K562 (cell line): ENCODE measurements around the gene PNRC1. TPM values are rescaled to one million over a fixed set of nuclear protein-coding genes. Genes with fewer than 3 reads are reported as not detected.

Experiments used
- COPS2 ChIP-seq: fragments of 450-650 bp; conservative IDR thresholded peaks from 2 replicates; pipeline ENCODE4 v1.6.1; 2016; ENCODE audit warnings: mild to moderate bottlenecking, moderate library complexity
- CSDE1 ChIP-seq, 2 experiments: fragments of 450-650 bp; IDR thresholded peaks; 2 replicates each; pipeline ENCODE4 v1.6.1; 2016; ENCODE audit warnings: mild to moderate bottlenecking in 1 of 2
- DNMT1 ChIP-seq: fragments of 450-650 bp; IDR thresholded peaks from 2 replicates; pipeline ENCODE4 v1.6.1; 2016; ENCODE audit warnings: antibody characterized with exemption, mild to moderate bottlenecking
- ETV5 ChIP-seq: sonication (generic); formaldehyde crosslinking; IDR thresholded peaks from 2 replicates; pipeline ENCODE4 v1.4.0; 2020; ENCODE audit warnings: low read depth, mild to moderate bottlenecking, missing genetic modification reagents
- FIP1L1 ChIP-seq: fragments of 200-400 bp; formaldehyde crosslinking; IDR thresholded peaks from 2 replicates; pipeline ENCODE4 v1.6.1; 2018; ENCODE audit warnings: mild to moderate bottlenecking, low read depth, low read length; ENCODE audit not compliant: poor library complexity, severe bottlenecking
- FOXP1 ChIP-seq: sonication (generic); formaldehyde crosslinking; IDR thresholded peaks from 2 replicates; pipeline ENCODE4 v1.8.0; 2022; ENCODE audit warnings: mild to moderate bottlenecking, missing genetic modification reagents
- GABPB2 ChIP-seq: fragments of 250-450 bp; sonication (Bioruptor Pico); conservative IDR thresholded peaks from 2 replicates; pipeline ENCODE4 v1.5.1; 2021; ENCODE audit warnings: mild to moderate bottlenecking
- KLF13 ChIP-seq: fragments of 450-650 bp; IDR thresholded peaks from 2 replicates; pipeline ENCODE4 v1.6.1; 2016; ENCODE audit warnings: missing genetic modification characterization, low read depth, mild to moderate bottlenecking, missing compliant biosample characterization, moderate library complexity, borderline replicate concordance
- NR2F6 ChIP-seq: fragments of 450-650 bp; formaldehyde crosslinking; IDR thresholded peaks from 2 replicates; pipeline ENCODE4 v1.4.0; 2020; ENCODE audit warnings: mild to moderate bottlenecking
- NUFIP1 ChIP-seq: fragments of 450-650 bp; IDR thresholded peaks from 2 replicates; pipeline ENCODE4 v1.6.1; 2018; ENCODE audit not compliant: partially characterized antibody
- PTTG1 ChIP-seq: fragments of 450-650 bp; IDR thresholded peaks from 2 replicates; pipeline ENCODE4 v1.6.1; 2016; ENCODE audit warnings: low read depth, mild to moderate bottlenecking, missing genetic modification characterization, missing compliant biosample characterization
- TFAM ChIP-seq: fragments of 250-450 bp; sonication (Bioruptor Pico); conservative IDR thresholded peaks from 2 replicates; pipeline ENCODE4 v1.5.0; 2021; ENCODE audit warnings: mild to moderate bottlenecking, moderate library complexity
- ZBTB7A ChIP-seq: IDR thresholded peaks from 2 replicates; pipeline ENCODE4 v1.6.1; 2011; ENCODE audit warnings: low read depth, mild to moderate bottlenecking, low read length, moderate library complexity, borderline replicate concordance; ENCODE audit not compliant: control insufficient read depth
- ZKSCAN8 ChIP-seq: fragments of 200-800 bp; sonication (Bioruptor generic); IDR thresholded peaks from 2 replicates; pipeline ENCODE4 v1.6.1; 2016; ENCODE audit warnings: missing genetic modification characterization, missing compliant biosample characterization
- ZNF121 ChIP-seq: sonication (generic); formaldehyde crosslinking; conservative IDR thresholded peaks from 2 replicates; pipeline ENCODE4 v1.8.0; 2022; ENCODE audit warnings: missing genetic modification reagents
- ZNF444 ChIP-seq: fragments of 250-450 bp; sonication (Bioruptor Pico); IDR thresholded peaks from 2 replicates; pipeline ENCODE4 v1.4.0; 2020; ENCODE audit warnings: mild to moderate bottlenecking, moderate library complexity
- ZNF699 ChIP-seq: fragments of 250-450 bp; sonication (Bioruptor Pico); IDR thresholded peaks from 2 replicates; pipeline ENCODE4 v1.8.0; 2021; ENCODE audit warnings: mild to moderate bottlenecking, moderate library complexity; ENCODE audit not compliant: insufficient replicate concordance
- polyA plus RNA-seq, 8 experiments: library from polyadenylated mRNA; depleted of rRNA in 4 of 8; stranded (reverse) in 5 of 8; unstranded in 3 of 8; fragments of >200 nt; fragmentation: Nextera tagmentation in 2 of 8; fragmentation: Illumina TruSeq in 1 of 8; extraction: Ambion mirVana in 2 of 8; extraction: Trizol in 1 of 8; gene quantifications; 2 replicates each; pipeline versions ENCODE4 v1.2.1 to v1.2.3, GENCODE V29; 2011 to 2014; ENCODE audit warnings: inconsistent platforms in 1 of 8, missing spikeins in 1 of 8
- total RNA-seq, 7 experiments: library from RNA; depleted of rRNA in 6 of 7; stranded (reverse); fragments of >200 nt in 6 of 7; fragmentation: Illumina TruSeq in 2 of 7; extraction: Trizol in 2 of 7; gene quantifications; 2 replicates each; pipeline versions ENCODE4 v1.2.1 to v1.2.3, GENCODE V29; 2011 to 2021; ENCODE audit warnings: low replicate concordance in 1 of 7
- TF ChIP-seq, protein P1 (sequence below): fragments of 450-650 bp; IDR thresholded peaks from 2 replicates; pipeline ENCODE4 v1.6.1; 2016; ENCODE audit warnings: mild to moderate bottlenecking, moderate library complexity

PNRC1 gene
- total and polyA plus RNA-seq, 9 of the 15 experiments (the other 6 are each of a cell fraction or from before 2014, with no cell fraction given), result 1.2 to 10.8 (median 6.5) TPM

DNA sequence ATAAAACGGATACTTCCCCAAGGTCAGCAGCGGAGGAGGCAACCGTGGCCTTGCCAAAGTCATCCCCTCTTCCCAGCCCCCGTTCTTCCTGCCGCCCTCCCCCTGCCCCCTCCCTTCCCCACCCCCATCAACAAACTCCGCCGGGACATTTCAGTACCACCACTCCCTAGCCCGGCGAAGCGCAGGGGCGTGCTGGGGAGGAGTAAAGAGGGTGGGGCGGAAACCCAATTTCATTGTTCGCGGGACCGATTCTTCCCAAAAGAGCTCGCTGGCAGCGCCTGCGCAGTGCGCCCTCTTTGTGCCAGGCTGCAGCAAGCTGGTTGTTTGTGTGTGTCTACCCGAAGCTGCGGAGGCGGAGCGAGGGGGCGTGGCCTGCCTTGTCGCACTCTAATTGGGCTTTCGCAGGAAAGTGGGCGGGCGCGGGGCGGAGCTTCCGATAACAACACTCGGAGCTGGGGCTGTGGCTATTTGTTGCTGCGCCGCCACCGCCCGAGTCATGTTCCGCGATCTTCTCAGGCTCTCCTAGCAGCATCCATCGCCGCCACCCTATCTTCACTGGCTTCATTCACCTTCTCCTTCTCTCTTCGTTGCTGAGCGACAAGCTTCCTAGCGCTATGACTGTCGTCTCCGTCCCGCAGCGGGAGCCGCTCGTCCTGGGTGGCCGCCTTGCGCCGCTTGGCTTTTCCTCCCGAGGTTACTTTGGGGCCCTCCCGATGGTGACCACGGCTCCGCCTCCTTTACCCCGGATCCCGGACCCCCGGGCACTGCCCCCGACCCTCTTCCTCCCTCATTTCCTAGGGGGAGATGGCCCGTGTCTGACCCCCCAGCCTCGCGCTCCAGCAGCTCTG lies at the start of gene PNRC1 (continued):
- no peak for TF ChIP-seq ZBTB7A
- TF ChIP-seq TFAM (CRISPR knock-in tag), result no peak
- TF ChIP-seq DNMT1, result no peak
- no peak for TF ChIP-seq GABPB2
- no peak for TF ChIP-seq PTTG1 (tag)
- no peak for TF ChIP-seq ZNF699 (CRISPR knock-in tag)
- TF ChIP-seq CSDE1 (IDR thresholded peaks at IDR 0.05), result no peak
- TF ChIP-seq NR2F6, result no peak
- TF ChIP-seq ZNF444 (CRISPR knock-in tag), result no peak
- TF ChIP-seq ZNF121, result no peak
- no peak for TF ChIP-seq FOXP1 (CRISPR knock-in tag)
- TF ChIP-seq ZKSCAN8, result no peak
- TF ChIP-seq KLF13 (tag), result no peak
- TF ChIP-seq FIP1L1, result peak; percentile 45
- TF ChIP-seq COPS2, result no peak
- no peak for TF ChIP-seq ETV5 (CRISPR knock-in tag)
- no peak for TF ChIP-seq NUFIP1
- TF ChIP-seq, protein P1, sequence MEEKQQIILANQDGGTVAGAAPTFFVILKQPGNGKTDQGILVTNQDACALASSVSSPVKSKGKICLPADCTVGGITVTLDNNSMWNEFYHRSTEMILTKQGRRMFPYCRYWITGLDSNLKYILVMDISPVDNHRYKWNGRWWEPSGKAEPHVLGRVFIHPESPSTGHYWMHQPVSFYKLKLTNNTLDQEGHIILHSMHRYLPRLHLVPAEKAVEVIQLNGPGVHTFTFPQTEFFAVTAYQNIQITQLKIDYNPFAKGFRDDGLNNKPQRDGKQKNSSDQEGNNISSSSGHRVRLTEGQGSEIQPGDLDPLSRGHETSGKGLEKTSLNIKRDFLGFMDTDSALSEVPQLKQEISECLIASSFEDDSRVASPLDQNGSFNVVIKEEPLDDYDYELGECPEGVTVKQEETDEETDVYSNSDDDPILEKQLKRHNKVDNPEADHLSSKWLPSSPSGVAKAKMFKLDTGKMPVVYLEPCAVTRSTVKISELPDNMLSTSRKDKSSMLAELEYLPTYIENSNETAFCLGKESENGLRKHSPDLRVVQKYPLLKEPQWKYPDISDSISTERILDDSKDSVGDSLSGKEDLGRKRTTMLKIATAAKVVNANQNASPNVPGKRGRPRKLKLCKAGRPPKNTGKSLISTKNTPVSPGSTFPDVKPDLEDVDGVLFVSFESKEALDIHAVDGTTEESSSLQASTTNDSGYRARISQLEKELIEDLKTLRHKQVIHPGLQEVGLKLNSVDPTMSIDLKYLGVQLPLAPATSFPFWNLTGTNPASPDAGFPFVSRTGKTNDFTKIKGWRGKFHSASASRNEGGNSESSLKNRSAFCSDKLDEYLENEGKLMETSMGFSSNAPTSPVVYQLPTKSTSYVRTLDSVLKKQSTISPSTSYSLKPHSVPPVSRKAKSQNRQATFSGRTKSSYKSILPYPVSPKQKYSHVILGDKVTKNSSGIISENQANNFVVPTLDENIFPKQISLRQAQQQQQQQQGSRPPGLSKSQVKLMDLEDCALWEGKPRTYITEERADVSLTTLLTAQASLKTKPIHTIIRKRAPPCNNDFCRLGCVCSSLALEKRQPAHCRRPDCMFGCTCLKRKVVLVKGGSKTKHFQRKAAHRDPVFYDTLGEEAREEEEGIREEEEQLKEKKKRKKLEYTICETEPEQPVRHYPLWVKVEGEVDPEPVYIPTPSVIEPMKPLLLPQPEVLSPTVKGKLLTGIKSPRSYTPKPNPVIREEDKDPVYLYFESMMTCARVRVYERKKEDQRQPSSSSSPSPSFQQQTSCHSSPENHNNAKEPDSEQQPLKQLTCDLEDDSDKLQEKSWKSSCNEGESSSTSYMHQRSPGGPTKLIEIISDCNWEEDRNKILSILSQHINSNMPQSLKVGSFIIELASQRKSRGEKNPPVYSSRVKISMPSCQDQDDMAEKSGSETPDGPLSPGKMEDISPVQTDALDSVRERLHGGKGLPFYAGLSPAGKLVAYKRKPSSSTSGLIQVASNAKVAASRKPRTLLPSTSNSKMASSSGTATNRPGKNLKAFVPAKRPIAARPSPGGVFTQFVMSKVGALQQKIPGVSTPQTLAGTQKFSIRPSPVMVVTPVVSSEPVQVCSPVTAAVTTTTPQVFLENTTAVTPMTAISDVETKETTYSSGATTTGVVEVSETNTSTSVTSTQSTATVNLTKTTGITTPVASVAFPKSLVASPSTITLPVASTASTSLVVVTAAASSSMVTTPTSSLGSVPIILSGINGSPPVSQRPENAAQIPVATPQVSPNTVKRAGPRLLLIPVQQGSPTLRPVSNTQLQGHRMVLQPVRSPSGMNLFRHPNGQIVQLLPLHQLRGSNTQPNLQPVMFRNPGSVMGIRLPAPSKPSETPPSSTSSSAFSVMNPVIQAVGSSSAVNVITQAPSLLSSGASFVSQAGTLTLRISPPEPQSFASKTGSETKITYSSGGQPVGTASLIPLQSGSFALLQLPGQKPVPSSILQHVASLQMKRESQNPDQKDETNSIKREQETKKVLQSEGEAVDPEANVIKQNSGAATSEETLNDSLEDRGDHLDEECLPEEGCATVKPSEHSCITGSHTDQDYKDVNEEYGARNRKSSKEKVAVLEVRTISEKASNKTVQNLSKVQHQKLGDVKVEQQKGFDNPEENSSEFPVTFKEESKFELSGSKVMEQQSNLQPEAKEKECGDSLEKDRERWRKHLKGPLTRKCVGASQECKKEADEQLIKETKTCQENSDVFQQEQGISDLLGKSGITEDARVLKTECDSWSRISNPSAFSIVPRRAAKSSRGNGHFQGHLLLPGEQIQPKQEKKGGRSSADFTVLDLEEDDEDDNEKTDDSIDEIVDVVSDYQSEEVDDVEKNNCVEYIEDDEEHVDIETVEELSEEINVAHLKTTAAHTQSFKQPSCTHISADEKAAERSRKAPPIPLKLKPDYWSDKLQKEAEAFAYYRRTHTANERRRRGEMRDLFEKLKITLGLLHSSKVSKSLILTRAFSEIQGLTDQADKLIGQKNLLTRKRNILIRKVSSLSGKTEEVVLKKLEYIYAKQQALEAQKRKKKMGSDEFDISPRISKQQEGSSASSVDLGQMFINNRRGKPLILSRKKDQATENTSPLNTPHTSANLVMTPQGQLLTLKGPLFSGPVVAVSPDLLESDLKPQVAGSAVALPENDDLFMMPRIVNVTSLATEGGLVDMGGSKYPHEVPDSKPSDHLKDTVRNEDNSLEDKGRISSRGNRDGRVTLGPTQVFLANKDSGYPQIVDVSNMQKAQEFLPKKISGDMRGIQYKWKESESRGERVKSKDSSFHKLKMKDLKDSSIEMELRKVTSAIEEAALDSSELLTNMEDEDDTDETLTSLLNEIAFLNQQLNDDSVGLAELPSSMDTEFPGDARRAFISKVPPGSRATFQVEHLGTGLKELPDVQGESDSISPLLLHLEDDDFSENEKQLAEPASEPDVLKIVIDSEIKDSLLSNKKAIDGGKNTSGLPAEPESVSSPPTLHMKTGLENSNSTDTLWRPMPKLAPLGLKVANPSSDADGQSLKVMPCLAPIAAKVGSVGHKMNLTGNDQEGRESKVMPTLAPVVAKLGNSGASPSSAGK, result no peak
